NOMO-1 treated with dmso at 0.1 percent for 144 hours (cell line): Measurements from ENCODE around the gene MMP13.
"Not testable (repeated sequence)": the region's sequence is repeated elsewhere in the genome, so short reads cannot be mapped to it uniquely, and the experiment has no call there.

Source experiments
- DNase-seq: peaks from one replicate; lab custom pipeline; 2025; ENCODE audit not compliant: unreplicated experiment; lab: John Stamatoyannopoulos, UW

The MMP13 gene

GRCh38 chr11:102903895-102904294 is 51.6 kb downstream of the MMP13 start:
- not testable (repeated sequence) for DNase-seq

- no peak for DNase-seq
Observed at GRCh38 chr11:102900346-102900745, 55.2 kb downstream of the MMP13 start.
